K562 (cell line): ENCODE results near the gene LRCH1.

Experiments
- ARNT ChIP-seq, 2 experiments: fragments of 450-650 bp; IDR thresholded peaks; 2 replicates each; pipeline ENCODE4 v1.6.1; 2016; ENCODE audit warnings: mild to moderate bottlenecking in 1 of 2
- HOXB6 ChIP-seq: fragments of 250-450 bp; sonication (Bioruptor Pico); IDR thresholded peaks from 2 replicates; pipeline ENCODE4 v1.5.1; 2022; ENCODE audit warnings: mild to moderate bottlenecking, borderline replicate concordance
- JUNB ChIP-seq: fragments of 450-650 bp; formaldehyde crosslinking; conservative IDR thresholded peaks from 2 replicates; pipeline ENCODE4 v1.4.0; 2020; ENCODE audit warnings: mild to moderate bottlenecking
- POLR2A ChIP-seq: fragments of 450-650 bp; conservative IDR thresholded peaks from 2 replicates; pipeline ENCODE4 v1.6.1; 2016
- RUNX1 ChIP-seq: sonication (generic); IDR thresholded peaks from 2 replicates; pipeline ENCODE4 v1.6.1; 2016; ENCODE audit warnings: antibody characterized with exemption, low read depth
- TGIF2 ChIP-seq: sonication (generic); formaldehyde crosslinking; IDR thresholded peaks from 2 replicates; pipeline ENCODE4 v1.8.1; 2022; ENCODE audit warnings: mild to moderate bottlenecking, missing genetic modification reagents, moderate library complexity
- ZBTB7A ChIP-seq: IDR thresholded peaks from 2 replicates; pipeline ENCODE4 v1.6.1; 2011; ENCODE audit warnings: low read depth, mild to moderate bottlenecking, low read length, moderate library complexity, borderline replicate concordance; ENCODE audit not compliant: control insufficient read depth
- ZFX ChIP-seq: sonication (generic); formaldehyde crosslinking; IDR thresholded peaks from 2 replicates; pipeline ENCODE4 v1.8.0; 2022; ENCODE audit warnings: mild to moderate bottlenecking, missing genetic modification reagents, moderate library complexity
- ZNF668 ChIP-seq: fragments of 250-450 bp; sonication (Bioruptor Pico); IDR thresholded peaks from 2 replicates; pipeline ENCODE4 v1.8.0; 2022; ENCODE audit warnings: mild to moderate bottlenecking, inconsistent platforms
- TF ChIP-seq, protein P1 (sequence below): fragments of 250-450 bp; sonication (Bioruptor Pico); IDR thresholded peaks from 2 replicates; pipeline ENCODE4 v1.8.0; 2021; ENCODE audit warnings: mild to moderate bottlenecking, moderate library complexity
- TF ChIP-seq, protein P2 (sequence below): sonication (generic); formaldehyde crosslinking; IDR thresholded peaks from 2 replicates; pipeline ENCODE4 v1.8.1; 2022; ENCODE audit warnings: missing genetic modification reagents
- TF ChIP-seq, protein P3 (sequence below), 2 experiments: fragments of 450-650 bp; formaldehyde crosslinking in 1 of 2; IDR thresholded peaks; 2 replicates each; pipeline versions ENCODE4 v1.4.0 to v1.6.1; 2014 to 2020; ENCODE audit warnings: mild to moderate bottlenecking in 2 of 2, borderline replicate concordance in 1 of 2, low read depth in 1 of 2
- TF ChIP-seq, protein P4 (sequence below), 3 experiments: IDR thresholded peaks in 2 of 3; conservative IDR thresholded peaks in 1 of 3; 2 replicates each; pipeline ENCODE4 v1.5.1; 2011 to 2012; ENCODE audit warnings: low read length in 3 of 3, mild to moderate bottlenecking in 3 of 3, control low read depth in 2 of 3, improper control_type of control experiment in 1 of 3, inconsistent platforms in 1 of 3, low read depth in 1 of 3, mixed read lengths in 1 of 3, moderate library complexity in 1 of 3; ENCODE audit not compliant: insufficient read depth in 2 of 3

DNA sequence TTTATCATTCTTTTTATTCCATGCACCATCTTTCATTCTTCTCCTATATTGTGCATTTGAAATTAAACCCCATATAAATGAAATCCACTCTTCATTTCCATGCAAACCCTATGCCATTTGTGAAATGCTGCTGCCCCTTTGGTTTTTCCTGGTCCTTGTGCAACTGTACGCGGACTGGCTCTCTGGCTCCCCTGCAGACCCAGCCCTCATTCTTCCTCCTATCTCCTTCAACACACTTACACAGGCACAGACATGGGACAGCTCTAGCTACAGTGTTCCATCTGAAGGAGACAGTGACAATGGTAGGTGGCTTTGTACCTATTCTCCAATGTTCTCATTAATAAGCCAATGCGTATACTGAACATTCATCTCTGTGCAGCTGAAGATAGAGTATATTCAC is 162.4 kb downstream of the LRCH1 start:
- TF ChIP-seq ZFX (no peak), ZBTB7A (no peak), TGIF2 (CRISPR knock-in tag) (no peak), ARNT (IDR thresholded peaks at IDR 0.05) (no peak), ZNF668 (CRISPR knock-in tag) (no peak), JUNB (CRISPR knock-in tag) (no peak), POLR2A (no peak), RUNX1 (no peak), HOXB6 (CRISPR knock-in tag) (no peak)
- TF ChIP-seq, protein P1, sequence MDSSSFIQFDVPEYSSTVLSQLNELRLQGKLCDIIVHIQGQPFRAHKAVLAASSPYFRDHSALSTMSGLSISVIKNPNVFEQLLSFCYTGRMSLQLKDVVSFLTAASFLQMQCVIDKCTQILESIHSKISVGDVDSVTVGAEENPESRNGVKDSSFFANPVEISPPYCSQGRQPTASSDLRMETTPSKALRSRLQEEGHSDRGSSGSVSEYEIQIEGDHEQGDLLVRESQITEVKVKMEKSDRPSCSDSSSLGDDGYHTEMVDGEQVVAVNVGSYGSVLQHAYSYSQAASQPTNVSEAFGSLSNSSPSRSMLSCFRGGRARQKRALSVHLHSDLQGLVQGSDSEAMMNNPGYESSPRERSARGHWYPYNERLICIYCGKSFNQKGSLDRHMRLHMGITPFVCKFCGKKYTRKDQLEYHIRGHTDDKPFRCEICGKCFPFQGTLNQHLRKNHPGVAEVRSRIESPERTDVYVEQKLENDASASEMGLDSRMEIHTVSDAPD (CRISPR knock-in tag) = no peak
- TF ChIP-seq, protein P2, sequence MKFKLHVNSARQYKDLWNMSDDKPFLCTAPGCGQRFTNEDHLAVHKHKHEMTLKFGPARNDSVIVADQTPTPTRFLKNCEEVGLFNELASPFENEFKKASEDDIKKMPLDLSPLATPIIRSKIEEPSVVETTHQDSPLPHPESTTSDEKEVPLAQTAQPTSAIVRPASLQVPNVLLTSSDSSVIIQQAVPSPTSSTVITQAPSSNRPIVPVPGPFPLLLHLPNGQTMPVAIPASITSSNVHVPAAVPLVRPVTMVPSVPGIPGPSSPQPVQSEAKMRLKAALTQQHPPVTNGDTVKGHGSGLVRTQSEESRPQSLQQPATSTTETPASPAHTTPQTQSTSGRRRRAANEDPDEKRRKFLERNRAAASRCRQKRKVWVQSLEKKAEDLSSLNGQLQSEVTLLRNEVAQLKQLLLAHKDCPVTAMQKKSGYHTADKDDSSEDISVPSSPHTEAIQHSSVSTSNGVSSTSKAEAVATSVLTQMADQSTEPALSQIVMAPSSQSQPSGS (CRISPR knock-in tag) = no peak
- TF ChIP-seq, protein P3, sequence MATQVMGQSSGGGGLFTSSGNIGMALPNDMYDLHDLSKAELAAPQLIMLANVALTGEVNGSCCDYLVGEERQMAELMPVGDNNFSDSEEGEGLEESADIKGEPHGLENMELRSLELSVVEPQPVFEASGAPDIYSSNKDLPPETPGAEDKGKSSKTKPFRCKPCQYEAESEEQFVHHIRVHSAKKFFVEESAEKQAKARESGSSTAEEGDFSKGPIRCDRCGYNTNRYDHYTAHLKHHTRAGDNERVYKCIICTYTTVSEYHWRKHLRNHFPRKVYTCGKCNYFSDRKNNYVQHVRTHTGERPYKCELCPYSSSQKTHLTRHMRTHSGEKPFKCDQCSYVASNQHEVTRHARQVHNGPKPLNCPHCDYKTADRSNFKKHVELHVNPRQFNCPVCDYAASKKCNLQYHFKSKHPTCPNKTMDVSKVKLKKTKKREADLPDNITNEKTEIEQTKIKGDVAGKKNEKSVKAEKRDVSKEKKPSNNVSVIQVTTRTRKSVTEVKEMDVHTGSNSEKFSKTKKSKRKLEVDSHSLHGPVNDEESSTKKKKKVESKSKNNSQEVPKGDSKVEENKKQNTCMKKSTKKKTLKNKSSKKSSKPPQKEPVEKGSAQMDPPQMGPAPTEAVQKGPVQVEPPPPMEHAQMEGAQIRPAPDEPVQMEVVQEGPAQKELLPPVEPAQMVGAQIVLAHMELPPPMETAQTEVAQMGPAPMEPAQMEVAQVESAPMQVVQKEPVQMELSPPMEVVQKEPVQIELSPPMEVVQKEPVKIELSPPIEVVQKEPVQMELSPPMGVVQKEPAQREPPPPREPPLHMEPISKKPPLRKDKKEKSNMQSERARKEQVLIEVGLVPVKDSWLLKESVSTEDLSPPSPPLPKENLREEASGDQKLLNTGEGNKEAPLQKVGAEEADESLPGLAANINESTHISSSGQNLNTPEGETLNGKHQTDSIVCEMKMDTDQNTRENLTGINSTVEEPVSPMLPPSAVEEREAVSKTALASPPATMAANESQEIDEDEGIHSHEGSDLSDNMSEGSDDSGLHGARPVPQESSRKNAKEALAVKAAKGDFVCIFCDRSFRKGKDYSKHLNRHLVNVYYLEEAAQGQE (IDR thresholded peaks at IDR 0.05; ENCODE audit: borderline replicate concordance) = no peak
- TF ChIP-seq, protein P3 (CRISPR knock-in tag; IDR thresholded peaks at IDR 0.05; ENCODE audit: low read depth) = no peak
- TF ChIP-seq, protein P4, sequence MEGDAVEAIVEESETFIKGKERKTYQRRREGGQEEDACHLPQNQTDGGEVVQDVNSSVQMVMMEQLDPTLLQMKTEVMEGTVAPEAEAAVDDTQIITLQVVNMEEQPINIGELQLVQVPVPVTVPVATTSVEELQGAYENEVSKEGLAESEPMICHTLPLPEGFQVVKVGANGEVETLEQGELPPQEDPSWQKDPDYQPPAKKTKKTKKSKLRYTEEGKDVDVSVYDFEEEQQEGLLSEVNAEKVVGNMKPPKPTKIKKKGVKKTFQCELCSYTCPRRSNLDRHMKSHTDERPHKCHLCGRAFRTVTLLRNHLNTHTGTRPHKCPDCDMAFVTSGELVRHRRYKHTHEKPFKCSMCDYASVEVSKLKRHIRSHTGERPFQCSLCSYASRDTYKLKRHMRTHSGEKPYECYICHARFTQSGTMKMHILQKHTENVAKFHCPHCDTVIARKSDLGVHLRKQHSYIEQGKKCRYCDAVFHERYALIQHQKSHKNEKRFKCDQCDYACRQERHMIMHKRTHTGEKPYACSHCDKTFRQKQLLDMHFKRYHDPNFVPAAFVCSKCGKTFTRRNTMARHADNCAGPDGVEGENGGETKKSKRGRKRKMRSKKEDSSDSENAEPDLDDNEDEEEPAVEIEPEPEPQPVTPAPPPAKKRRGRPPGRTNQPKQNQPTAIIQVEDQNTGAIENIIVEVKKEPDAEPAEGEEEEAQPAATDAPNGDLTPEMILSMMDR (IDR thresholded peaks at IDR 0.05 in 2 of 3, conservative IDR thresholded peaks at IDR 0.05 in 1 of 3; ENCODE audit: insufficient read depth in 2 of 3, low read depth in 1 of 3, low read length in 3 of 3) = no peak
